Spleen (tissue), 7 donors: Measurements from ENCODE around the gene C9orf85.

ENCODE experiments used
- POLR2A ChIP-seq, 3 donors: fragments of 450-650 bp; IDR thresholded peaks; one replicate each; pipeline ENCODE4 v1.5.1; 2017; ENCODE audit warnings: antibody characterized with exemption in 3 of 3, mild to moderate bottlenecking in 1 of 3
- TF ChIP-seq, protein P1 (sequence below), 11 experiments: fragments of 200-600 bp in 7 of 11; fragments of 450-650 bp in 4 of 11; sonication (generic) in 4 of 11; IDR thresholded peaks in 8 of 11; conservative IDR thresholded peaks in 3 of 11; 1 replicate in 7 of 11; 2 replicates in 4 of 11; pipeline versions ENCODE4 v1.4.0 to v1.8.0; 2016 to 2021; ENCODE audit warnings: antibody characterized with exemption in 11 of 11, inconsistent platforms in 4 of 11, mild to moderate bottlenecking in 1 of 11
- donor health status: DM: no; HTN: no; CAD: no; lungs with moderate emphysema.
- donor health status: DM: no; HTN: no; CAD: no.
- donor health status: DM: no; HTN: no; CAD: no.

DNA sequence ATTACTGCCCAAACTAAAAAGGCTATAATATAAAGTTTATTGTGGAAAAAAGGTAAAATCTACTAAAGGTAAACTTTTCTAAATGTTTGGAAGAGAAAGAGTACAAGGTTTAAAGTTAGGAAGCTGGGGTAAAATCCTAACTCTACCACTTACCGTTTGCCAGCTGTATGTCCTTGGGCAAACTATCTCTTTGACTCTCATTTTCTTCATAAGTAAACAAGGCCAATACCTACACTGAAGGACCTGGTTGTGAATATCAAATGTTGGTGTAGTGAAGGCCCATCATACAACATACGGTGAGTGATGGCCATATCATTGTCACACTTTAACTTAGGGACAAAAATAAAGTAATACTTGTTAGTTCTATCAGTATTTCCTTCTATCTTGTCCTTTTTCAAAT is 35.3 kb upstream of the C9orf85 start:
- TF ChIP-seq, protein P1, sequence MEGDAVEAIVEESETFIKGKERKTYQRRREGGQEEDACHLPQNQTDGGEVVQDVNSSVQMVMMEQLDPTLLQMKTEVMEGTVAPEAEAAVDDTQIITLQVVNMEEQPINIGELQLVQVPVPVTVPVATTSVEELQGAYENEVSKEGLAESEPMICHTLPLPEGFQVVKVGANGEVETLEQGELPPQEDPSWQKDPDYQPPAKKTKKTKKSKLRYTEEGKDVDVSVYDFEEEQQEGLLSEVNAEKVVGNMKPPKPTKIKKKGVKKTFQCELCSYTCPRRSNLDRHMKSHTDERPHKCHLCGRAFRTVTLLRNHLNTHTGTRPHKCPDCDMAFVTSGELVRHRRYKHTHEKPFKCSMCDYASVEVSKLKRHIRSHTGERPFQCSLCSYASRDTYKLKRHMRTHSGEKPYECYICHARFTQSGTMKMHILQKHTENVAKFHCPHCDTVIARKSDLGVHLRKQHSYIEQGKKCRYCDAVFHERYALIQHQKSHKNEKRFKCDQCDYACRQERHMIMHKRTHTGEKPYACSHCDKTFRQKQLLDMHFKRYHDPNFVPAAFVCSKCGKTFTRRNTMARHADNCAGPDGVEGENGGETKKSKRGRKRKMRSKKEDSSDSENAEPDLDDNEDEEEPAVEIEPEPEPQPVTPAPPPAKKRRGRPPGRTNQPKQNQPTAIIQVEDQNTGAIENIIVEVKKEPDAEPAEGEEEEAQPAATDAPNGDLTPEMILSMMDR (IDR thresholded peaks at IDR 0.05 in 8 of 11, conservative IDR thresholded peaks at IDR 0.05 in 3 of 11), result no peak
- TF ChIP-seq POLR2A (IDR thresholded peaks at IDR 0.05), result no peak
